Measurements from ENCODE around the gene CEACAM18.

Gene CEACAM18

GRCh38 chr19:51539821-51540366, 61.6 kb downstream of the CEACAM18 start:
- DNase-seq: no peak

Measured in NCI-H1436 (cell line).